Measurements from ENCODE around the gene CLIP4.

CLIP4 gene

DNA sequence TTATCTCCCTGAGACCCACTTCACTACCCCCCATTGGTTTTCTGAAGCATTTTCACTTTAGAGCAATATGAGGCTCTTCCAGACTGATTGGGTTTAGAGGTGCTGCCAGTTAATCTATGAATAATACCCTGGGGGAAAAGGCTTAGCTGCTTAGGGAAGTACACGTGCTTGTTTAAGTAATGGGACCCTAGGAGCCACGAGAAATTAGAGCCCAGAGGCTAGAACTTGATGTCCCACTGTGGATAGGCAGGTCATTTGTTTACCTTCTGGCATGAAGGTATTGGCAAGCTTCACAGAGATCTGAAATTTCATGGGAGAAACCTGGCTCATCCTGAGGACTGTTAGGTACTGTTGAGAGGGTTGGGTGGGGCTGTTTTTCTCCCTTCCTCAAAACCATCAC lies 59.7 kb downstream of the CLIP4 start (continued):
- TF ChIP-seq, protein P1, sequence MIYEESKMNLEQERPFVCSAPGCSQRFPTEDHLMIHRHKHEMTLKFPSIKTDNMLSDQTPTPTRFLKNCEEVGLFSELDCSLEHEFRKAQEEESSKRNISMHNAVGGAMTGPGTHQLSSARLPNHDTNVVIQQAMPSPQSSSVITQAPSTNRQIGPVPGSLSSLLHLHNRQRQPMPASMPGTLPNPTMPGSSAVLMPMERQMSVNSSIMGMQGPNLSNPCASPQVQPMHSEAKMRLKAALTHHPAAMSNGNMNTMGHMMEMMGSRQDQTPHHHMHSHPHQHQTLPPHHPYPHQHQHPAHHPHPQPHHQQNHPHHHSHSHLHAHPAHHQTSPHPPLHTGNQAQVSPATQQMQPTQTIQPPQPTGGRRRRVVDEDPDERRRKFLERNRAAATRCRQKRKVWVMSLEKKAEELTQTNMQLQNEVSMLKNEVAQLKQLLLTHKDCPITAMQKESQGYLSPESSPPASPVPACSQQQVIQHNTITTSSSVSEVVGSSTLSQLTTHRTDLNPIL (CRISPR knock-in tag; IDR thresholded peaks at IDR 0.05; ENCODE audit: low read depth), result no peak
- TF ChIP-seq PPARA (CRISPR knock-in tag; IDR thresholded peaks at IDR 0.05; ENCODE audit: borderline replicate concordance), result no peak
- no peak for TF ChIP-seq SNAI2 (CRISPR knock-in tag; IDR thresholded peaks at IDR 0.05)

GRCh38 chr2:29175338-29175737 lies 60.1 kb downstream of the CLIP4 start:
- TF ChIP-seq ZC3H10 (CRISPR knock-in tag; IDR thresholded peaks at IDR 0.05), result no peak
- ATAC-seq, result no peak

GRCh38 chr2:29182334-29182733 lies 67.1 kb downstream of the CLIP4 start:
- no peak for TF ChIP-seq ZC3H10 (CRISPR knock-in tag; IDR thresholded peaks at IDR 0.05)
- TF ChIP-seq, protein P2, sequence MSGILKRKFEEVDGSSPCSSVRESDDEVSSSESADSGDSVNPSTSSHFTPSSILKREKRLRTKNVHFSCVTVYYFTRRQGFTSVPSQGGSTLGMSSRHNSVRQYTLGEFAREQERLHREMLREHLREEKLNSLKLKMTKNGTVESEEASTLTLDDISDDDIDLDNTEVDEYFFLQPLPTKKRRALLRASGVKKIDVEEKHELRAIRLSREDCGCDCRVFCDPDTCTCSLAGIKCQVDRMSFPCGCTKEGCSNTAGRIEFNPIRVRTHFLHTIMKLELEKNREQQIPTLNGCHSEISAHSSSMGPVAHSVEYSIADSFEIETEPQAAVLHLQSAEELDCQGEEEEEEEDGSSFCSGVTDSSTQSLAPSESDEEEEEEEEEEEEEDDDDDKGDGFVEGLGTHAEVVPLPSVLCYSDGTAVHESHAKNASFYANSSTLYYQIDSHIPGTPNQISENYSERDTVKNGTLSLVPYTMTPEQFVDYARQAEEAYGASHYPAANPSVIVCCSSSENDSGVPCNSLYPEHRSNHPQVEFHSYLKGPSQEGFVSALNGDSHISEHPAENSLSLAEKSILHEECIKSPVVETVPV (CRISPR knock-in tag; IDR thresholded peaks at IDR 0.05), result no peak
- no peak for TF ChIP-seq CSDC2 (CRISPR knock-in tag; IDR thresholded peaks at IDR 0.05)
- TF ChIP-seq, protein P3, sequence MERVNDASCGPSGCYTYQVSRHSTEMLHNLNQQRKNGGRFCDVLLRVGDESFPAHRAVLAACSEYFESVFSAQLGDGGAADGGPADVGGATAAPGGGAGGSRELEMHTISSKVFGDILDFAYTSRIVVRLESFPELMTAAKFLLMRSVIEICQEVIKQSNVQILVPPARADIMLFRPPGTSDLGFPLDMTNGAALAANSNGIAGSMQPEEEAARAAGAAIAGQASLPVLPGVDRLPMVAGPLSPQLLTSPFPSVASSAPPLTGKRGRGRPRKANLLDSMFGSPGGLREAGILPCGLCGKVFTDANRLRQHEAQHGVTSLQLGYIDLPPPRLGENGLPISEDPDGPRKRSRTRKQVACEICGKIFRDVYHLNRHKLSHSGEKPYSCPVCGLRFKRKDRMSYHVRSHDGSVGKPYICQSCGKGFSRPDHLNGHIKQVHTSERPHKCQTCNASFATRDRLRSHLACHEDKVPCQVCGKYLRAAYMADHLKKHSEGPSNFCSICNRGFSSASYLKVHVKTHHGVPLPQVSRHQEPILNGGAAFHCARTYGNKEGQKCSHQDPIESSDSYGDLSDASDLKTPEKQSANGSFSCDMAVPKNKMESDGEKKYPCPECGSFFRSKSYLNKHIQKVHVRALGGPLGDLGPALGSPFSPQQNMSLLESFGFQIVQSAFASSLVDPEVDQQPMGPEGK (CRISPR knock-in tag; IDR thresholded peaks at IDR 0.05; ENCODE audit: borderline replicate concordance), result no peak
- TF ChIP-seq GLIS3 (CRISPR knock-in tag; IDR thresholded peaks at IDR 0.05), result no peak
- no peak for ATAC-seq

GRCh38 chr2:29182920-29183319 lies 67.7 kb downstream of the CLIP4 start:
- no peak for ATAC-seq
- no peak for TF ChIP-seq ARNTL (CRISPR knock-in tag; IDR thresholded peaks at IDR 0.05; ENCODE audit: borderline replicate concordance, low read depth)
- TF ChIP-seq, protein P1 (CRISPR knock-in tag; IDR thresholded peaks at IDR 0.05; ENCODE audit: low read depth), result no peak

DNA sequence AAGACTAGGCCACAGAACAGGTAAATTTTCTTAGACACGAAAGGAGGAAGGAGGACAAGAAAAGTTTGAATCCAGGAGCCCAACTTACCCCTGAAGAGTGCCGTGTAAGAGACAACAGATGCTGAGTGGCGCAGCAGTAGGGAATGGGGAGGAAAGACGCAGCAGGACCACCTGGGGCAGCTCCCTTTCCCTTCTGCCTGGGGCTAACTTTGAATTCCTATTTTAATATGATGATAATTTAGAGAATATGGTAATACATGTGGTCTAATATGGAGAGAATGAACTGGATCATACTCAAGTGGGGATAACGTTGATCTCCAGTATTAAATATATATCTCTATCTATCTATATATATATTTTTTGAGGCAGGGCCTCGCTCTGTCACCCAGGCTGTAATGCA lies 69.3 kb downstream of the CLIP4 start:
- TF ChIP-seq OSR1 (CRISPR knock-in tag; IDR thresholded peaks at IDR 0.05), result no peak
- no peak for TF ChIP-seq ZNF8 (CRISPR knock-in tag; IDR thresholded peaks at IDR 0.05)
- TF ChIP-seq CSDC2 (CRISPR knock-in tag; IDR thresholded peaks at IDR 0.05), result no peak
- TF ChIP-seq ESRRG (CRISPR knock-in tag; IDR thresholded peaks at IDR 0.05), result no peak
- TF ChIP-seq, protein P3 (CRISPR knock-in tag; IDR thresholded peaks at IDR 0.05; ENCODE audit: borderline replicate concordance), result no peak
- TF ChIP-seq, protein P1 (CRISPR knock-in tag; IDR thresholded peaks at IDR 0.05; ENCODE audit: low read depth), result no peak
- no peak for ATAC-seq

DNA sequence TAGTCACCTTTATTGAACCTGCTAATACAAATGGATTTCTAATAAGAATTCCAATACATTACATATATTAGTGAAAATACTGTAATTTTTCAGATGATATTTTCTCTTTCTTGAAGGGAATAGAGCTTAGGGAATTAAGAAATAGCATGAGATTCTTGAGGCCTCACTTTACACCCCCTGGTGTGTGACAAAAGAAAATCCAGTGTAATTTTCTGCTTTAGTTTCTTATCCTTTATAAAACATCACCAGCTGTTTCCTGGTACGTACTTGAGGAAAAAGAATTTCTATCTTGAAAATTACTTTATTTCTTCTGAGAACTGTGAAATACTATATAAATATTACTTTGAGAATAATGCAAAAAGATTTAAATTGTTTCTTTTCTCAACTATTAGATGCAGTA lies 71.6 kb downstream of the CLIP4 start:
- no peak for ATAC-seq
- TF ChIP-seq, protein P4, sequence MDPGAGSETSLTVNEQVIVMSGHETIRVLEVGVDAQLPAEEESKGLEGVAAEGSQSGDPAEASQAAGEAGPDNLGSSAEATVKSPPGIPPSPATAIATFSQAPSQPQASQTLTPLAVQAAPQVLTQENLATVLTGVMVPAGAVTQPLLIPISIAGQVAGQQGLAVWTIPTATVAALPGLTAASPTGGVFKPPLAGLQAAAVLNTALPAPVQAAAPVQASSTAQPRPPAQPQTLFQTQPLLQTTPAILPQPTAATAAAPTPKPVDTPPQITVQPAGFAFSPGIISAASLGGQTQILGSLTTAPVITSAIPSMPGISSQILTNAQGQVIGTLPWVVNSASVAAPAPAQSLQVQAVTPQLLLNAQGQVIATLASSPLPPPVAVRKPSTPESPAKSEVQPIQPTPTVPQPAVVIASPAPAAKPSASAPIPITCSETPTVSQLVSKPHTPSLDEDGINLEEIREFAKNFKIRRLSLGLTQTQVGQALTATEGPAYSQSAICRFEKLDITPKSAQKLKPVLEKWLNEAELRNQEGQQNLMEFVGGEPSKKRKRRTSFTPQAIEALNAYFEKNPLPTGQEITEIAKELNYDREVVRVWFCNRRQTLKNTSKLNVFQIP (CRISPR knock-in tag; IDR thresholded peaks at IDR 0.05; ENCODE audit: borderline replicate concordance, low read depth), result no peak
- TF ChIP-seq ISL1 (CRISPR knock-in tag; IDR thresholded peaks at IDR 0.05) (no peak), ZNF565 (CRISPR knock-in tag; conservative IDR thresholded peaks at IDR 0.05; ENCODE audit: low read depth) (no peak), OSR1 (CRISPR knock-in tag; IDR thresholded peaks at IDR 0.05) (no peak), PPARA (CRISPR knock-in tag; IDR thresholded peaks at IDR 0.05; ENCODE audit: borderline replicate concordance) (no peak), ZNF8 (CRISPR knock-in tag; IDR thresholded peaks at IDR 0.05) (no peak), ARNTL (CRISPR knock-in tag; IDR thresholded peaks at IDR 0.05; ENCODE audit: borderline replicate concordance, low read depth) (no peak), TOX (CRISPR knock-in tag; IDR thresholded peaks at IDR 0.05; ENCODE audit: borderline replicate concordance) (no peak), ZNF70 (CRISPR knock-in tag; IDR thresholded peaks at IDR 0.05) (no peak), GLIS3 (CRISPR knock-in tag; IDR thresholded peaks at IDR 0.05) (no peak)
- TF ChIP-seq, protein P1 (CRISPR knock-in tag; IDR thresholded peaks at IDR 0.05; ENCODE audit: low read depth), result no peak
- TF ChIP-seq, protein P3 (CRISPR knock-in tag; IDR thresholded peaks at IDR 0.05; ENCODE audit: borderline replicate concordance), result no peak

All from SK-N-SH treated with all-trans-retinoic acid at 6 μM for 48 hours (cell line).